H1 (cell line): ENCODE results near the gene EPHA3. TPM values are rescaled to one million over a fixed set of nuclear protein-coding genes. Genes with fewer than 3 reads are reported as not detected.

Source experiments
- CTCF ChIA-PET: fragments of 300-600 bp; sonication (Branson Sonifier 250); formaldehyde crosslinking; loops from one replicate; lab custom pipeline; 2021; ENCODE audit not compliant: partially characterized antibody; lab: Charles Lee
- POLR2A ChIA-PET: fragments of 300-600 bp; sonication (Branson Sonifier 250); formaldehyde crosslinking; loops from one replicate; lab custom pipeline; 2021; ENCODE audit warnings: inconsistent platforms; ENCODE audit not compliant: partially characterized antibody; lab: Charles Lee
- DNase-seq, 2 experiments: peaks; one replicate each; pipeline versions ENCODE4 v3.0.0 to v3.0.0-alpha.2; 2010 to 2022; ENCODE audit warnings: low spot score in 2 of 2, low read depth in 1 of 2, mixed read lengths in 1 of 2
- FAIRE-seq: peaks from 2 replicates; lab custom pipeline; 2011; peaks lifted over from hg19 to GRCh38; lab: Jason Lieb, UNC
- H2AFZ ChIP-seq: 2 replicates; pipeline ENCODE4 v1.8.1; 2012; ENCODE audit warnings: low read length, inconsistent platforms
- H2AK5ac ChIP-seq: 2 replicates; pipeline ENCODE4 v1.6.1; 2013; ENCODE audit warnings: low read depth, low read length
- H2BK120ac ChIP-seq: replicated peaks from 2 replicates; pipeline ENCODE3; 2013; ENCODE audit warnings: low read depth, low read length, inconsistent platforms
- H2BK12ac ChIP-seq: 2 replicates; pipeline ENCODE4 v1.6.1; 2013; ENCODE audit warnings: low read depth, low read length
- H2BK15ac ChIP-seq: 2 replicates; pipeline ENCODE4 v1.6.1; 2013; ENCODE audit warnings: low read length
- H2BK20ac ChIP-seq: 2 replicates; pipeline ENCODE4 v1.6.1; 2013; ENCODE audit warnings: low read length
- H2BK5ac ChIP-seq: 2 replicates; pipeline ENCODE4 v1.6.1; 2013; ENCODE audit warnings: low read depth, low read length
- H3K14ac ChIP-seq: 2 replicates; pipeline ENCODE4 v1.6.1; 2013; ENCODE audit warnings: inconsistent platforms; ENCODE audit not compliant: insufficient read length
- H3K18ac ChIP-seq: 2 replicates; pipeline ENCODE4 v1.6.1; 2013; ENCODE audit warnings: low read length; ENCODE audit errors: extremely low read depth
- H3K23ac ChIP-seq: 2 replicates; pipeline ENCODE4 v1.6.1; 2013; ENCODE audit warnings: inconsistent platforms; ENCODE audit not compliant: insufficient read length
- H3K23me2 ChIP-seq: 2 replicates; pipeline ENCODE4 v1.6.1; 2013; ENCODE audit warnings: low read depth, low read length
- H3K27ac ChIP-seq: 2 replicates; pipeline ENCODE4 v1.6.1; 2011; ENCODE audit warnings: low read depth, low read length, inconsistent platforms
- H3K27me3 ChIP-seq, 4 experiments: replicated peaks in 1 of 4; 1 replicate in 1 of 4; 2 replicates in 3 of 4; pipeline versions ENCODE4 v1.6.1 to v1.8.1; 2011 to 2013; ENCODE audit warnings: low read length in 3 of 4, mild to moderate bottlenecking in 3 of 4, inconsistent platforms in 2 of 4, mixed read lengths in 2 of 4, moderate library complexity in 1 of 4; ENCODE audit not compliant: control insufficient read depth in 3 of 4, insufficient read depth in 3 of 4; ENCODE audit errors: extremely low read depth in 1 of 4
- H3K36me3 ChIP-seq, 4 experiments: 2 replicates each; pipeline versions ENCODE4 v1.6.1 to v1.8.1; 2011 to 2013; ENCODE audit warnings: mild to moderate bottlenecking in 4 of 4, low read length in 3 of 4, moderate library complexity in 2 of 4, control low read depth in 1 of 4, inconsistent platforms in 1 of 4; ENCODE audit not compliant: insufficient read depth in 4 of 4, control insufficient read depth in 2 of 4
- H3K4ac ChIP-seq: replicated peaks from 2 replicates; pipeline ENCODE3; 2013; ENCODE audit warnings: low read length, low read depth, mixed read lengths, inconsistent platforms; ENCODE audit not compliant: insufficient read length
- H3K4me1 ChIP-seq, 4 experiments: replicated peaks in 1 of 4; 1 replicate in 1 of 4; 2 replicates in 3 of 4; pipeline versions ENCODE4 v1.6.1 to v1.8.1; 2011 to 2013; ENCODE audit warnings: low read length in 3 of 4, inconsistent platforms in 2 of 4, mixed read lengths in 1 of 4; ENCODE audit not compliant: insufficient read depth in 4 of 4, control insufficient read depth in 3 of 4
- H3K4me2 ChIP-seq, 2 experiments: 2 replicates each; pipeline versions ENCODE4 v1.6.1 to v1.8.1; 2011 to 2013; ENCODE audit warnings: low read depth in 2 of 2, low read length in 2 of 2, control low read depth in 1 of 2, inconsistent platforms in 1 of 2, mild to moderate bottlenecking in 1 of 2; ENCODE audit not compliant: insufficient read depth in 1 of 2
- H3K4me3 ChIP-seq, 4 experiments: fragments of 200-600, 300-600 bp in 1 of 4; sonication (generic), shearing (Covaris generic), sonication (Bioruptor Twin) in 1 of 4; 2 replicates each; pipeline versions ENCODE4 v1.5.1 to v1.8.1; 2011 to 2016; ENCODE audit warnings: low read length in 4 of 4, low read depth in 3 of 4, control low read depth in 2 of 4, inconsistent platforms in 2 of 4, mild to moderate bottlenecking in 2 of 4, mixed read lengths in 1 of 4, moderate library complexity in 1 of 4; ENCODE audit not compliant: insufficient read depth in 2 of 4; ENCODE audit errors: extremely low read depth in 1 of 4
- H3K56ac ChIP-seq: replicated peaks from 2 replicates; pipeline ENCODE3; 2013; ENCODE audit warnings: low read depth, mild to moderate bottlenecking, mixed read lengths, low read length, inconsistent platforms; ENCODE audit not compliant: insufficient read length
- H3K79me1 ChIP-seq: 2 replicates; pipeline ENCODE4 v1.6.1; 2013; ENCODE audit warnings: low read depth, low read length, control low read depth
- H3K79me2 ChIP-seq, 2 experiments: 2 replicates each; pipeline versions ENCODE4 v1.6.1 to v1.8.1; 2012 to 2013; ENCODE audit warnings: low read length in 2 of 2, mild to moderate bottlenecking in 2 of 2, inconsistent platforms in 1 of 2; ENCODE audit not compliant: insufficient read depth in 2 of 2, control insufficient read depth in 1 of 2
- H3K9ac ChIP-seq, 4 experiments: replicated peaks in 1 of 4; 1 replicate in 1 of 4; 2 replicates in 3 of 4; pipeline versions ENCODE4 v1.6.1 to v1.8.1; 2011 to 2013; ENCODE audit warnings: low read depth in 3 of 4, low read length in 3 of 4, control low read depth in 2 of 4, mild to moderate bottlenecking in 2 of 4, moderate library complexity in 2 of 4, inconsistent platforms in 1 of 4; ENCODE audit errors: extremely low read depth in 1 of 4
- H3K9me3 ChIP-seq, 2 experiments: 2 replicates each; pipeline versions ENCODE4 v1.6.1 to v1.8.1; 2012 to 2013; ENCODE audit warnings: mild to moderate bottlenecking in 2 of 2, moderate library complexity in 2 of 2, control low read depth in 1 of 2, inconsistent platforms in 1 of 2, low read depth in 1 of 2, low read length in 1 of 2, mixed read lengths in 1 of 2; ENCODE audit not compliant: insufficient read depth in 2 of 2
- H4K20me1 ChIP-seq, 2 experiments: replicated peaks in 1 of 2; 2 replicates each; pipeline versions ENCODE3 to v1.8.1; 2011 to 2013; ENCODE audit warnings: inconsistent platforms in 2 of 2, low read length in 2 of 2, mild to moderate bottlenecking in 1 of 2; ENCODE audit not compliant: insufficient read depth in 2 of 2, control insufficient read depth in 1 of 2
- H4K5ac ChIP-seq: 2 replicates; pipeline ENCODE4 v1.6.1; 2013; ENCODE audit warnings: low read length, low read depth, mixed read lengths, inconsistent platforms; ENCODE audit not compliant: insufficient read length
- H4K8ac ChIP-seq: 2 replicates; pipeline ENCODE4 v1.8.0; 2013; ENCODE audit warnings: mild to moderate bottlenecking, moderate library complexity, low read length, inconsistent platforms; ENCODE audit not compliant: insufficient read depth; ENCODE audit errors: extremely low read depth
- H4K91ac ChIP-seq: replicated peaks from 2 replicates; pipeline ENCODE3; 2013; ENCODE audit warnings: low read length, mixed read lengths, inconsistent platforms; ENCODE audit not compliant: insufficient read length
- CHD2 ChIP-seq: IDR thresholded peaks from 2 replicates; pipeline ENCODE4 v1.6.1; 2012; ENCODE audit warnings: low read length, improper control_type of control experiment
- KDM4A ChIP-seq: IDR thresholded peaks from one replicate; pipeline ENCODE4 v1.7.1; 2012; ENCODE audit warnings: low read depth, mild to moderate bottlenecking, moderate library complexity, low read length, inconsistent platforms; ENCODE audit not compliant: severe bottlenecking
- RNF2 ChIP-seq: fragments of 200-900, 300-1000 bp; sonication (generic); IDR thresholded peaks from 2 replicates; pipeline ENCODE4 v1.7.1; 2016; ENCODE audit warnings: borderline replicate concordance, low read depth, mild to moderate bottlenecking, antibody characterized with exemption, low read length; ENCODE audit not compliant: poor library complexity, severe bottlenecking; ENCODE audit errors: missing control alignments
- RXRA ChIP-seq: IDR thresholded peaks from 2 replicates; pipeline ENCODE4 v1.6.1; 2011; ENCODE audit warnings: low read depth, mild to moderate bottlenecking, low read length, moderate library complexity; ENCODE audit not compliant: insufficient read depth
- SIN3A ChIP-seq, 2 experiments: IDR thresholded peaks in 1 of 2; conservative IDR thresholded peaks in 1 of 2; 2 replicates each; pipeline ENCODE4 v1.6.1; 2011 to 2012; ENCODE audit warnings: low read length in 2 of 2, improper control_type of control experiment in 1 of 2, low read depth in 1 of 2, mild to moderate bottlenecking in 1 of 2
- SP1 ChIP-seq: IDR thresholded peaks from 2 replicates; pipeline ENCODE4 v1.6.1; 2011; ENCODE audit warnings: low read depth, low read length
- YY1 ChIP-seq: IDR thresholded peaks from 2 replicates; pipeline ENCODE4 v1.6.1; 2011; ENCODE audit warnings: low read depth, mild to moderate bottlenecking, low read length
- WGBS, 2 experiments: shearing (Covaris generic) in 1 of 2; methylation state at CpG; one replicate each; pipeline versions ENCODE4 v1.1.6 to v1.1.7; 2013 to 2015; ENCODE audit warnings: low lambda C conversion rate in 2 of 2, mixed read lengths in 2 of 2, inconsistent platforms in 1 of 2, low coverage in 1 of 2, missing lambda C conversion rate in 1 of 2; ENCODE audit not compliant: insufficient replicate concordance in 2 of 2, insufficient coverage in 1 of 2, insufficient read length in 1 of 2; ENCODE audit errors: extremely low coverage in 1 of 2, missing lambda C conversion rate in 1 of 2; 5-methylcytosine and 5-hydroxymethylcytosine counted together
- polyA plus RNA-seq, 7 experiments: library from polyadenylated mRNA; depleted of rRNA in 3 of 7; stranded (reverse) in 5 of 7; unstranded in 2 of 7; fragments of >200 nt in 5 of 7; fragments of 200-250 nt in 2 of 7; gene quantifications; 1 replicate in 5 of 7; 2 replicates in 1 of 7; 4 replicates in 1 of 7; pipeline versions ENCODE4 v1.2.1 to v1.2.3, GENCODE V29; 2011 to 2013; ENCODE audit warnings: missing spikeins in 2 of 7, mixed read lengths in 2 of 7
- total RNA-seq: library from RNA; stranded (reverse); fragmentation: NEBNext Ultra II Directional; extraction: Animal tissue kit (Norgen Biotek cat#: 25700); gene quantifications from 2 replicates; pipeline ENCODE4 v1.2.1, GENCODE V29; 2021
- TF ChIP-seq, protein P1 (sequence below): IDR thresholded peaks from 2 replicates; pipeline ENCODE4 v1.6.1; 2012; ENCODE audit warnings: inconsistent platforms
- TF ChIP-seq, protein P2 (sequence below): IDR thresholded peaks from 2 replicates; pipeline ENCODE4 v1.6.1; 2011; ENCODE audit warnings: low read depth, mild to moderate bottlenecking, low read length; ENCODE audit not compliant: insufficient read depth
- TF ChIP-seq, protein P3 (sequence below): IDR thresholded peaks from 2 replicates; pipeline ENCODE4 v1.6.1; 2012; ENCODE audit warnings: low read length, inconsistent platforms

Gene EPHA3
- total and polyA plus RNA-seq, 2 of the 8 experiments (the other 6 are each of a cell fraction or from before 2014, with no cell fraction given) = 0.09 to 0.22 TPM

DNA sequence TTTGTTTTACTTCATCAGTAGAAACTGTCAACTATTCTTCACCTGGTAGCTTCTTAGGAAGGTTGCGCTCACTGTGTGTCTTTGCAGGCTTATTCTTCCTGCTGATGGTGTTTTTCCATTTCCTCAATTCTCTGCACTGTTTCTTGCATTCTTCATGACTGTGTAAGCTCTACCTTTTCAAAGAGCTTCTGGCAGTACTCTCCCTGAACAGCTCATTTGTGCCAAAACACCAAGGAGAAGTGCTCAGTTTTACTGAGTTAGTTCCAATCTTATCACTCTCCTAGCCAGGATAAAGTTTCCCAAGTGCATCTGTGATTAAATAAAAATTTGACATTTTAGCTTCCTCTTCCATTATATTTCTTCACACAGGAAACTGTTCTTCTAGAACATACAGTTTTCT, 339.8 kb downstream of the EPHA3 start:
- POLR2A ChIA-PET = no interaction called here
- H3K18ac ChIP-seq = no peak overlapping the region
- TF ChIP-seq, protein P1, sequence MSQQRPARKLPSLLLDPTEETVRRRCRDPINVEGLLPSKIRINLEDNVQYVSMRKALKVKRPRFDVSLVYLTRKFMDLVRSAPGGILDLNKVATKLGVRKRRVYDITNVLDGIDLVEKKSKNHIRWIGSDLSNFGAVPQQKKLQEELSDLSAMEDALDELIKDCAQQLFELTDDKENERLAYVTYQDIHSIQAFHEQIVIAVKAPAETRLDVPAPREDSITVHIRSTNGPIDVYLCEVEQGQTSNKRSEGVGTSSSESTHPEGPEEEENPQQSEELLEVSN = no peak
- TF ChIP-seq RXRA (no peak), KDM4A (no peak), YY1 (no peak), CHD2 (no peak), SIN3A (conservative IDR thresholded peaks at IDR 0.05 in 1 of 2, IDR thresholded peaks at IDR 0.05 in 1 of 2; ENCODE audit: low read depth in 1 of 2, low read length in 2 of 2) (no peak), SP1 (no peak), RNF2 (no peak)
- TF ChIP-seq, protein P2, sequence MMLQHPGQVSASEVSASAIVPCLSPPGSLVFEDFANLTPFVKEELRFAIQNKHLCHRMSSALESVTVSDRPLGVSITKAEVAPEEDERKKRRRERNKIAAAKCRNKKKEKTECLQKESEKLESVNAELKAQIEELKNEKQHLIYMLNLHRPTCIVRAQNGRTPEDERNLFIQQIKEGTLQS = no peak
- TF ChIP-seq, protein P3, sequence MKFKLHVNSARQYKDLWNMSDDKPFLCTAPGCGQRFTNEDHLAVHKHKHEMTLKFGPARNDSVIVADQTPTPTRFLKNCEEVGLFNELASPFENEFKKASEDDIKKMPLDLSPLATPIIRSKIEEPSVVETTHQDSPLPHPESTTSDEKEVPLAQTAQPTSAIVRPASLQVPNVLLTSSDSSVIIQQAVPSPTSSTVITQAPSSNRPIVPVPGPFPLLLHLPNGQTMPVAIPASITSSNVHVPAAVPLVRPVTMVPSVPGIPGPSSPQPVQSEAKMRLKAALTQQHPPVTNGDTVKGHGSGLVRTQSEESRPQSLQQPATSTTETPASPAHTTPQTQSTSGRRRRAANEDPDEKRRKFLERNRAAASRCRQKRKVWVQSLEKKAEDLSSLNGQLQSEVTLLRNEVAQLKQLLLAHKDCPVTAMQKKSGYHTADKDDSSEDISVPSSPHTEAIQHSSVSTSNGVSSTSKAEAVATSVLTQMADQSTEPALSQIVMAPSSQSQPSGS = no peak

More for the DNA sequence above, 339.8 kb downstream of the EPHA3 start:
- H2BK12ac ChIP-seq = no peak overlapping the region
- H2AK5ac ChIP-seq = no peak overlapping the region
- no peak overlapping the region for H3K4ac ChIP-seq
- H3K23me2 ChIP-seq = no peaks in the 10 kb centered on the region; the same call in 1 of the 2 replicates
- H3K9ac ChIP-seq = no peak overlapping the region
- DNase-seq (no peak), FAIRE-seq (no peak)
- H2BK120ac ChIP-seq = no peak overlapping the region
- no peak overlapping the region for H4K8ac ChIP-seq
- no peaks in the 10 kb centered on the region for H3K4me1 ChIP-seq
- H3K27me3 ChIP-seq = no peaks in the 10 kb centered on the region
- H3K23ac ChIP-seq = no peak overlapping the region
- no peaks in the 10 kb centered on the region for H4K20me1 ChIP-seq
- H2AFZ ChIP-seq = peak overlapping the region; percentile 76
- H4K91ac ChIP-seq = no peak overlapping the region
- H3K27ac ChIP-seq = no peak overlapping the region
- no peaks in the 10 kb centered on the region for H3K36me3 ChIP-seq
- CTCF ChIA-PET = no interaction called here
- no peak overlapping the region for H3K4me3 ChIP-seq
- H4K5ac ChIP-seq = no peak overlapping the region
- no peak overlapping the region for H2BK20ac ChIP-seq
- no peak overlapping the region for H2BK15ac ChIP-seq
- no peak overlapping the region for H3K56ac ChIP-seq
- no peaks in the 10 kb centered on the region for H3K9me3 ChIP-seq
- H3K79me2 ChIP-seq = no peaks in the 10 kb centered on the region
- no peaks in the 10 kb centered on the region for H3K79me1 ChIP-seq
- 97% methylated on average over 1 of the region's 1 CpG; no CpG with 5 or more reads in 1 of the 2 experiments for WGBS, 2 experiments
- H3K4me2 ChIP-seq = no peak overlapping the region
- H3K14ac ChIP-seq = no peak overlapping the region
- no peak overlapping the region for H2BK5ac ChIP-seq
